Measurements from ENCODE around the gene SLC25A31. TPM values are rescaled to one million over a fixed set of nuclear protein-coding genes. Genes with fewer than 3 reads are reported as not detected.

Gene SLC25A31
- total and polyA plus RNA-seq, 2 experiments from 2014 or later, result not detected

GRCh38 chr4:127685292-127685691 lies 44.9 kb upstream of the SLC25A31 start:
- H3F3A ChIP-seq (replicated peaks; ENCODE audit: low read depth), result no peaks in the 10 kb centered on the region
- Mint-ChIP-seq H3K4me1 (no peaks in the 10 kb centered on the region), H3K36me3 (ENCODE audit: low read depth) (no peaks in the 10 kb centered on the region; the same call in 2 of the 3 replicates), H3K4me3 (no peak overlapping the region), H3K27ac (no peak overlapping the region), H3K27me3 (ENCODE audit: insufficient read depth, low read depth, poor library complexity) (peaks cover 1% of the 10 kb centered on the region), H3K9me3 (no peaks in the 10 kb centered on the region)
- H2AFZ ChIP-seq, result no peak overlapping the region
- H4K20me1 ChIP-seq (replicated peaks; ENCODE audit: insufficient read depth), result no peaks in the 10 kb centered on the region; the same call in 1 of the 2 replicates
- no peaks in the 10 kb centered on the region for H3K4me1 ChIP-seq (ENCODE audit: insufficient read depth)
- no peak for TF ChIP-seq CREB1 (CRISPR knock-in tag; IDR thresholded peaks at IDR 0.05; ENCODE audit: low read depth)
- TF ChIP-seq EZH2 (IDR thresholded peaks at IDR 0.05; ENCODE audit: low read depth, unreplicated experiment), result no peak
- no peak for TF ChIP-seq NANOG (IDR thresholded peaks at IDR 0.05; ENCODE audit: borderline replicate concordance)
- TF ChIP-seq STAT1 (IDR thresholded peaks at IDR 0.05; ENCODE audit: unreplicated experiment), result no peak
- no peak for TF ChIP-seq ZNF114 (CRISPR knock-in tag; IDR thresholded peaks at IDR 0.05)
- no peak for TF ChIP-seq ZNF331 (CRISPR knock-in tag; IDR thresholded peaks at IDR 0.05; ENCODE audit: low read depth)
- no peak for TF ChIP-seq CTCF (conservative IDR thresholded peaks at IDR 0.05; ENCODE audit: low read depth in 2 of 2)
- TF ChIP-seq JUNB (IDR thresholded peaks at IDR 0.05; ENCODE audit: unreplicated experiment), result no peak
- TF ChIP-seq POLR2AphosphoS5 (IDR thresholded peaks at IDR 0.05; ENCODE audit: low read depth), result no peak
- no peaks in the 10 kb centered on the region for H3K27me3 ChIP-seq (ENCODE audit: insufficient read depth)
- no peak overlapping the region for H3K4me2 ChIP-seq
- no peaks in the 10 kb centered on the region for H3K36me3 ChIP-seq (ENCODE audit: insufficient read depth)
- DNase-seq (ENCODE audit: low spot score) (no peak), ATAC-seq (no peak)
- no peaks in the 10 kb centered on the region for H3K79me2 ChIP-seq (replicated peaks; ENCODE audit: insufficient read depth)
- H3K4me3 ChIP-seq, result no peak overlapping the region
- H3K9me2 ChIP-seq (ENCODE audit: insufficient read depth), result no peaks in the 10 kb centered on the region
- H3K27ac ChIP-seq (ENCODE audit: low read depth), result no peak overlapping the region

- Histone ChIP-seq H3F3A (replicated peaks; ENCODE audit: low read depth) (no peaks in the 10 kb centered on the region), H3K4me3 (no peak overlapping the region), H2AFZ (no peak overlapping the region), H3K36me3 (ENCODE audit: insufficient read depth) (no peaks in the 10 kb centered on the region), H3K27ac (ENCODE audit: low read depth) (no peak overlapping the region), H3K4me2 (no peak overlapping the region), H3K27me3 (ENCODE audit: insufficient read depth) (no peaks in the 10 kb centered on the region), H3K79me2 (replicated peaks; ENCODE audit: insufficient read depth) (no peaks in the 10 kb centered on the region), H3K9me2 (ENCODE audit: insufficient read depth) (no peaks in the 10 kb centered on the region), H4K20me1 (replicated peaks; ENCODE audit: insufficient read depth) (no peaks in the 10 kb centered on the region; the same call in 1 of the 2 replicates), H3K4me1 (ENCODE audit: insufficient read depth) (no peaks in the 10 kb centered on the region)
- Mint-ChIP-seq H3K4me3 (no peak overlapping the region), H3K27me3 (ENCODE audit: insufficient read depth, low read depth, poor library complexity) (peaks cover 1% of the 10 kb centered on the region), H3K4me1 (no peaks in the 10 kb centered on the region; the same call in 2 of the 3 replicates), H3K9me3 (no peaks in the 10 kb centered on the region), H3K27ac (no peak overlapping the region), H3K36me3 (ENCODE audit: low read depth) (no peaks in the 10 kb centered on the region; the same call in 2 of the 3 replicates)
- ATAC-seq, result no peak
- no peak for DNase-seq (ENCODE audit: low spot score)
- TF ChIP-seq ZNF462 (CRISPR knock-in tag; IDR thresholded peaks at IDR 0.05) (no peak), JUNB (IDR thresholded peaks at IDR 0.05; ENCODE audit: unreplicated experiment) (no peak), STAT1 (IDR thresholded peaks at IDR 0.05; ENCODE audit: unreplicated experiment) (no peak), EZH2 (IDR thresholded peaks at IDR 0.05; ENCODE audit: low read depth, unreplicated experiment) (no peak), CTCF (conservative IDR thresholded peaks at IDR 0.05; ENCODE audit: low read depth in 2 of 2) (no peak), NANOG (IDR thresholded peaks at IDR 0.05; ENCODE audit: borderline replicate concordance) (no peak), POLR2AphosphoS5 (IDR thresholded peaks at IDR 0.05; ENCODE audit: low read depth) (no peak), EZH2phosphoT487 (IDR thresholded peaks at IDR 0.05; ENCODE audit: unreplicated experiment) (no peak)
These were observed 43.5 kb upstream of the SLC25A31 start for GRCh38 chr4:127686658-127687057.
